HG02970 (cell line): ENCODE results near the gene ZSCAN5A.
"Not testable (repeated sequence)": the region's sequence is repeated elsewhere in the genome, so short reads cannot be mapped to it uniquely, and the experiment has no call there.

Experiments used
- ATAC-seq: cut with Tn5 transposase; IDR thresholded peaks from one replicate; pipeline ENCODE4 v1.9.1; 2021; ENCODE audit warnings: mild to moderate bottlenecking, moderate library complexity, moderate number of reproducible peaks; ENCODE audit not compliant: unreplicated experiment, low FRiP score

The ZSCAN5A gene

DNA sequence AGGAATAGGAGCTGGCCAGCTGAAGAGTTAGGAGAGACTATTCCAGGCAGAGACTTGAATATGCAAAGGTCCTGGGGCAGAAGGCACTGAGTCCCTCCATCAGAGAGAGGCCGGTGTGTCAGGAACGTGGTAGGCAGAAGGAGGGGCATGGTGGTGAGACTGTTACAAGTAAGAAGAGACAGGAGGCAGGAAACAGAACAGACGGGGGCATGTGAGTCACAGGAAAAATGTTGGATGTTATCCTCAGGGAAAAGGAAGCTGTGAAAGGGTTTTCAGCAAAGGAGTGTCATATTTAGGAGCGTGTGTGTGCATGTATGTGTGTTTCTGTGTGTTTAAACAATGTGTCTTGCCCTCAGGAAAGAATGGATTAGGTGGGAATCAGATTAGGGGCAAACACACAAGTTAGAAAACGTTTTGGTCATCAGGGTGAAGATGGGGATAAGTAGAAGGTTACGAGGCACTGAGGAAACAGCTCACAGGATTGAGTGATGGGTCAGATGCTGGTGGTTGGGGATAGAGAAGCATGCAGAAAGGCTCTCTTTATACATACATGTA lies 41.0 kb downstream of the ZSCAN5A start:
- no peak for ATAC-seq

GRCh38 chr19:56272161-56272798 lies 42.4 kb downstream of the ZSCAN5A start, which contains the start of gene EDDM13:
Gene EDDM13, plus strand, starts transcription at chr19:56272748. Its CDS starts 87 bp downstream, at chr19:56272835.
- ATAC-seq, result no peak

DNA sequence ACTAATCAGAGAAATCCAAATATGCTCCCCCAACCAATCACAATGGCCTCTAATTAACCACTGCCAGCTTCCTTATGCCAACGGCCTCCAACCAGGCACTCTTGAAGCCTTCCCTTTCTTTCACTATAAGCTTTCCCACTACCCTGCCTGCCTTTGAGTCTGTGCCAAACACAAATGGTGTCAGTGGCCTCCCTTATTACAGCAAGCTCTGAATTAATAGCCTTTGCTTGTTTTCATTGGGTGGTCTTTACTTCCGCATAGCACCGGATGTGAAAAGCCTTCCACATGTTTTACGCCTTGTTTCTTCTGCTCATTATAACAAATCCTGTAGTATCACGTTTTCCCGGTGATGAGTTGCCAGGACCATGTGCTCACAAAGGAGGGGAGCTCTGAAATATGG lies 43.5 kb downstream of the ZSCAN5A start:
- no peak for ATAC-seq

DNA sequence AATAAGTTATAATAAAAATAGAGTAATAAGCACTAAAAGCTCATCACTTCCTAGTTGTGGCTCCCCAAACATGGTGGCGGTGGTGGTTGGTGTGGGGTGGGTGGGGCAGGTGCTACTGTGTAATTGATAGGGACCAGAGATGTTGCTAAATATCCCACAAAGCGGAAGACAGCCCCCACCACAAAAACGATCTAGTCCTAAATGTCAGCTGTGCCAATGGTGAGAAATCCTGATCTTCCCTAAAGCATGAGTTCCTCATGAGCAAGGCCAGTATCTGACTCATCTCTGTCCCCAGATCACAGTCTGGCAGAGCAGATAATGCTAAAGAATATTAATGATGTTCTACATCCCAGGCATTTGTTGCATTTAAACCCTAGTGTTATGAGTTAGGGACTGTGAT lies 44.0 kb downstream of the ZSCAN5A start:
- no peak for ATAC-seq

- ATAC-seq, result no peak
These were observed 45.3 kb downstream of the ZSCAN5A start for GRCh38 chr19:56269348-56269747.

DNA sequence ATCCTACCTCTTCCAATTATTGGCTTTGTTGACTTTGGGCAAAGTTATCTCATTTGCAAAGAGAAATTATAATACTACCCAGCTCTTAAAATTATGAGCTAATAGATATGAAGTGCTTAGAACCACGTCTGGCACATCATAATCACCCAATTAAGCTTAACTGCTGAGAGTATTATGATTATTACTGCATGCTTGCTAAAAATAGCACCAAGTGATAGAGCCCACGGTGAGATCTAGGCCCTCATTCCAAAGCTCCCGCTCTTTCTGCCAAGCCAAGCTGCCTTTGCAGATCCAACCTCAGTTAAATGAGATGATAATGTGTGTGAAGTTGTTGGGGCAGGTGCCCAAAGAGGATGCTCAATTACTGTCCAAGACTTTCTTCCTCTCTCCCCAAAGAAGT lies 48.6 kb downstream of the ZSCAN5A start:
- no peak for ATAC-seq

DNA sequence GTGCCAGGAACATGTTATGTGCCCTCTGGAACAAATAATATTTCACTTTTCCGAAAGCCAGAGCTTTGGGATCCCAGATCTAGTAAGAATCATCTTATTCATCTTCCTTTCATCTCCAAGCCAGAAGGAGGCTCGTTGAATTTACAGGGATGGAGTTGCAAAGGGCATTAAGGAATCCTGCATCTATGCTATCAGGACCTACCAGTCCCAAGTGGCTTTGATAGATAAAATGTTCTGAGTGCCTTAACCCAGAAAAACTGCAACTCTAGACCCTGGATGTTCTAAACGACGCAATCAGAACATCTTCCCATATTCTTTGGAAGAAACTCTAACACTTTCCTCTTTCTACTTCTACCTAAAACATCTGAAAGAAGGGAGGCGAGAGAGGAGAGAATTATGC lies 51.3 kb downstream of the ZSCAN5A start:
- no peak for ATAC-seq

GRCh38 chr19:56261932-56262331 lies 52.7 kb downstream of the ZSCAN5A start:
- ATAC-seq, result not testable (repeated sequence)

DNA sequence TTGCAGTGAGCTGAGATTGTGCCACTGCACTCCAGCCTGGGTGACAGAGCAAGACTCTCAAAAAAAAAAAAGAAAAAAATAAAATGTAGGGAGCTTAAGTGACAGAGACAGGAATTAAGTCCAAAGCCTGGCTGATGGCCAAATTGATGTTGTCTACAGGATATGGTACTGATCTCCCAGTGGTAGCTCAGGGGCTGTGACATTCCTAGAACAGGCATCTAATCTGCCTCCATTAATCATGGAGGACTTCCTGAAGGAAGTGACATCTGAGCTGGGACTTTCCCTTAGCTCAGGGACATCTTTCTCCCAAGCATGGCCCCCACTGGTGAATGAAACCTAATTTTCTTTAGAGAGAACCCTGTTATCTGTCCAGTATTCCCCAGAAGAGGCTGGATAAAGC lies 53.5 kb downstream of the ZSCAN5A start:
- ATAC-seq, result no peak

DNA sequence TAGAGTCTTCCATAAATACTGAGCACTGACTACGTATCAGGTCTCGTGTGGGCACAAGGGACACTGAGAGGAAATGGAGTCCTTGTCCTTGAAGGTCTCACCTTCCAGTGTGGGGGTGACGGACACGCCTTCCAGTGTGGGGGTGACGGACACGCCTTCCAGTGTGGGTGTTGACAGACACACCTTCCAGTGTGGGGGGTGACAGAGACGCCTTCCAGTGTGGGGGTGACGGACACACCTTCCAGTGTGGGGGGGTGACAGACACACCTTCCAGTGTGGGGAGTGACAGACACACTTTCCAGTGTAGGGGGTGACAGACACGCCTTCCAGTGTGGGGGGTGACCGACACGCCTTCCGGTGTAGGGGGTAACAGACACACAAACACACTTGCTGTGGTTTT lies 56.4 kb downstream of the ZSCAN5A start:
- ATAC-seq, result no peak

DNA sequence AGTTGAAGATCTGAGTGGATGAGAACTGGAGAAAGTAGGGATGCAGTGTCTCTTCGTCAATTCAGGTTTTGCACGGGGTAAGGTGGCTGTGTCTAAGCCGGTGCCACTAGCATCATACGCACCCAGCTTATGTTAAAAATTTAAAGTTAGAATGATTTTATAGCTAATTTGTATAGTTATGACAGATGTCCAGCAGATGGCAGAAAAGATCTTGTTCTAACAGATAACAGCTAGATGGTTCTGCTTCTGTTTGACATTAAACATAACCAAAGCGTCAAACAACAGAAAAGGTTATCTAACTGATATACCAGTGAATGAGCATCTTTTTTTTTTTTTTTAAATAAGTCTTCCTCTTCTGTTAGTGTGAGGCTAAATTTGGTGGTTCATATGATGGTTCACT lies 60.9 kb downstream of the ZSCAN5A start:
- no peak for ATAC-seq

GRCh38 chr19:56252699-56253422 lies 61.8 kb downstream of the ZSCAN5A start:
- ATAC-seq, result no peak

GRCh38 chr19:56248736-56249338 lies 65.8 kb downstream of the ZSCAN5A start:
- ATAC-seq, result not testable (repeated sequence)

GRCh38 chr19:56245764-56246163 lies 68.9 kb downstream of the ZSCAN5A start:
- not testable (repeated sequence) for ATAC-seq

DNA sequence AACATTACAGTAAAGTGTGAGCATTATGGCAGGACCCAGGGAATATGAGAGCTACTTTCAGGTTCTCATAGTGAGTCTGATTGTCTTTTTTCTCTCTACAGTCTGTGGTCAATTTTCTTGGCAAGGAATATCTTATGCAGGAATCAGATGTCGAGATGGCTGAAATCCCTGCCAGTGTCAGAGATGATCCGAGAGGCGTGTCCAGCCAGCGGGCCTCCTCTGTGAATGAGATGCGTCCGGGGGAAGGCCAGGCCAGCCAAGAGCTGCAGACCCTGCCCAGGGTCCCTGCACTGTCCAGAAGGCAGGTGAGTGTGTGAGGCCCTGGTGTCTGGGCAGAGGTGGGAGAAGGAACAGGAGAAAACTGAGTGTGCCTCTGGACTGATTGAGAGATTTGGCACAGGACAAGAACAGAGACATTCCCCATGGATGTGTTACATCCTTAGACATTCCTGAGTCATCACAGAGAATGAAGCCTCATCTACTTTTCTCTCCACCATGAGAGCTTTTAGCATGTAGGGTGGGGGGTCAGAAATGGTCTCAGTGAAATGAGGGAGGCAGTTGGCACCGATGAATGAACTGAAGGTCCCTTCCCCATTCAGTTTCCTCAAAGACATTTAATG lies 69.4 kb downstream of the ZSCAN5A start:
- no peak for ATAC-seq

- ATAC-seq, result no peak
These were observed 91.2 kb downstream of the ZSCAN5A start for GRCh38 chr19:56223481-56223880.

DNA sequence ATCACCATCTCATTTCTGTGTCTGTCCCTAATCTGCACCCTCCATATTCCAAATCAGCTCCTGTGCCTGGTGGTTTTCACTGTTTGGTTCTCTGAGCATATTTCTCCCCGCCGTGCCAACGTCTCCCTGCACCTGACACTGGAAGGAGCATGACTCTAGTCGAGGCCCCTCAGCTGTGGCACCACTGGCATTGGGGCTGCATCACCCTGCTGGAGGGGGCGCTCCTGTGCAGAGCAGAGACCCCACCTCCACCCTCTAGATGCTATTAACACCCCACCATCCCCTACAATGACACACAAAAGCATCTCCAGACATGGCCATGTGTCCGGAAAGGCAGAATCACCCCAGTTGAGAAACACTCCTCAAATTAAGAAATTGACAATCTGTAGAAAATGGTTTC lies 91.7 kb downstream of the ZSCAN5A start:
- ATAC-seq, result no peak

- ATAC-seq, result no peak
These were observed 92.8 kb downstream of the ZSCAN5A start for GRCh38 chr19:56221851-56222250.

DNA sequence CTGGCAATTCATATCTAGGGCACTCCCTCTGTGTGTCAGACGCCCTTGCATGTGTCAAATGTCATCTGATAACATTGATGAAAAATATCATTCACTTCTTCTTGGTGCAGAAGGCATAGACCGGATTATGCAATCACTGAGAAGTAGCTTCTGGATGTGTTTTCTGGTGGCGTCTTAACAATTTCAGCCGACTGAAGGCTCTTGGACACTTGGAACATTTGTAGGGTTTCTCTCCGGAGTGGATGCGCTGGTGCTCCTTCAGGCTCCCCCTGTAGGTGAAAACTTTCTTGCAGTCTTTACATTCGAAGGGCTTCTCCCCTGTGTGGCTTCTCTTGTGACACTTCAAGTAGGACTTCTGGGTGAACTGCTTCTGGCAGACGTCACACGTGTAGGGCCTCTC lies 93.2 kb downstream of the ZSCAN5A start:
- ATAC-seq, result not testable (repeated sequence)

DNA sequence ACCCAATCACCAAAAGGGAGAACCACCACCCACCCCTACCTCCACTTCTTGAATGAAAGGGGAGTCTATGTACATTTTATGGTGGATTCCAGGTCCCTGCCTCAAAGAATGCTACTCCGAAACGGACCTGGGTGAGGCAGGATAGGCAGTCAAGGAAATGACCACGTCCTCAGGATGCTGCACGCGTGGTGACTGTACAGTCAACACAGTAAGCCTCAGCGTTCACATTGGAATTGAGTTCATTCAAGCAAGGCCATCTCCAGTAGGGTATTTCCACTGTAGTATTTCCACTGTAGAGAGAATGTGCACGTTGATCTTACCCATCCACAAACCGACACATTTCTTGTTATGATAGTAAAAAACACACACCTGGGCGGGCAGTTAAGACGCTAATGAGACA lies 95.7 kb downstream of the ZSCAN5A start:
- no peak for ATAC-seq
